Islet precursor cell (in vitro differentiated cells): ENCODE results near the gene ZNF853.
"Not testable (repeated sequence)": the region's sequence is repeated elsewhere in the genome, so short reads cannot be mapped to it uniquely, and the experiment has no call there.

Experiments
- DNase-seq: peaks from one replicate; pipeline ENCODE4 v3.0.0-alpha.2; 2018

Gene ZNF853

DNA sequence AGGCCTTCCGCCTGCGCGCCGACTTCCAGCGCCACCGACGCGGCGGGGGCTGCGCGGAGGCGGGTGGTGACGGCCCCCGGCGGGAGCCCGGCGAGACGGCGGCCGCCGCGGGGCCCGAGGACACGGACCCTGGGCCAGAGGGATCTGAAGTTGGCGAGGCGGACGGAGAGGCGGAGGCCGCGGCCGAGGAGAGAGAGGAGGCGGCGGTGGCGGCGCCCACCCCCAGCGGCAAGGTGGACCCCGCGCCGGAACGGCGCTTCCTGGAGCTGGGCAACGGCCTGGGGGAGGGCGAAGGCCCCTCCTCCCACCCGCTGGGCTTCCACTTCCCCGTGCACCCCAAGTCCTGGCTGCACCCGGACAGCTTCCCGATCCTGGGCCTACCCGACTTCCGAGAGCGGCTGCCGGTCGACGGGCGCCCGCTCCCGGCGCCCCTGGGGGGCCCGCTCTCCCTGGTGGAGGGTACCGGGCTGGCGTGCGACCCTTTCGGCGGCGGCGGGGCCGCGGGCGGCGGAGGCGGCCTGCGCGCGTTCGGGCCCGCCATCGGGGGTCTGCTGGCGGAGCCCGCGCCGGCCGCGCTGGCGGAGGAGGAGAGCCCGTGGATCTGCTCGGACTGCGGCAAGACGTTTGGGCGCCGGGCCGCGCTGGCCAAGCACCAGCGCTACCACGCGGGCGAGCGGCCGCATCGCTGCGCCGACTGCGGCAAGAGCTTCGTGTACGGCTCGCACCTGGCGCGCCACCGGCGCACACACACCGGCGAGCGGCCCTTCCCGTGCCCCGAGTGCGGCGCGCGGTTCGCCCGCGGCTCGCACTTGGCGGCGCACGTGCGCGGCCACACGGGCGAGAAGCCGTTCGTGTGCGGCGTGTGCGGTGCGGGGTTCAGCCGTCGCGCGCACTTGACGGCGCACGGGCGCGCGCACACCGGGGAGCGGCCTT, 37.9 kb downstream of the ZNF853 start:
- DNase-seq: no peak

- DNase-seq: no peak
Measured at GRCh38 chr7:6654113-6654841, 38.9 kb downstream of the ZNF853 start.

GRCh38 chr7:6654842-6655610, 39.6 kb downstream of the ZNF853 start:
- DNase-seq: peak; percentile 48

GRCh38 chr7:6655636-6656385, 40.4 kb downstream of the ZNF853 start:
- DNase-seq: peak; percentile 46

DNA sequence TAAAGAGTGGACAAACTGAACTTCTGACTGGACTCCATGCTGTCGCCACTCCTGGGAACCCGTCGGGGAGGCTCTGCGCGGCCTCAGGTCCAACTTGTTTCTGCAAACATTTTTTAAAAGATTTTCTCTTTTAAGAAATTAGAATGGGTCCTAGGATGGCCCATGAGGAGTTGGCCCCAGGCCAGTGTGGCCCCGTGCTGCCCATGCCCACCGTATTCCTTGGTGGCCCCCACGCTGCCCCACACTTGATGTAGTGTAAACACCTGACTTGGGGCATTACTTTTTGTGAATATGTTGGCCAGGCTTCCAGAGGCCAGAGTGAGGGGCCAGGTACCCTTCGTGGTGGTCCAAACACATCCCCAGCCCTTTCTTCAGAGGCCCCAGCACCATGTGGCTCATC, 41.0 kb downstream of the ZNF853 start:
- no peak for DNase-seq

DNA sequence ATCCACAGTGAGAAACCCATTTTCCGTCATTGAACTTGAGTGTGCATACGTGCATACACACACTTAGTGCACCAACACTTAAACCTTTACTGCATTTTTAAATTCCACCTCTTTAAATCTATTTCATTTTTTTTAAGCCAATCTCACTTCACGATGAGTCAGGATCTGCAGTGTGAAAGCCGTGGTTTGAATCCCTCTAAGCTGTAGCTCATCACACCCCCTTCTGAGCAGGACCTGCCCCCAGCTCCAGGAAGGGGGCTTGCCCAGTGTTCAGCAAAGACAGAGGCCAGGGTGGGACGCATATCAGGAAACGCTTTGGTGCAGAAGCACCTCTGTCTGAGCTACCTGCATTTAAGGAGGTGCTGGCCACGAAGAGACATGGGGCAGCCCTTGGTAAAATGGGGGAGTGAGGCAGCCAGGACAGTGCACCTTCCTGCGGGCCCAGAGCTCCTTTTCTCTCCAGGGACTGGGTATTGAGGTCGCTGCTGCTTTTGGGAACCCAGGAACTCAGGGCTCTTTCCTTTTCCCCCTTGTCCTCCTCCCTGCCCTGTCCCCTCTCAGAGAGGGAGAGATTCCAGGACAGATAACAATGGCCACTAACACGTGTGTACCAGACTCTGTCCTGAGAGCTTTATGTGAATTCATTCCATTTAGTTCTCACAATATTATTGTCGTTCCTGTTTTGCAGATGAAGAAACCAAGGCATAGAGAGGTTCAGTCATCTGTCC, 43.4 kb downstream of the ZNF853 start:
- no peak for DNase-seq

DNA sequence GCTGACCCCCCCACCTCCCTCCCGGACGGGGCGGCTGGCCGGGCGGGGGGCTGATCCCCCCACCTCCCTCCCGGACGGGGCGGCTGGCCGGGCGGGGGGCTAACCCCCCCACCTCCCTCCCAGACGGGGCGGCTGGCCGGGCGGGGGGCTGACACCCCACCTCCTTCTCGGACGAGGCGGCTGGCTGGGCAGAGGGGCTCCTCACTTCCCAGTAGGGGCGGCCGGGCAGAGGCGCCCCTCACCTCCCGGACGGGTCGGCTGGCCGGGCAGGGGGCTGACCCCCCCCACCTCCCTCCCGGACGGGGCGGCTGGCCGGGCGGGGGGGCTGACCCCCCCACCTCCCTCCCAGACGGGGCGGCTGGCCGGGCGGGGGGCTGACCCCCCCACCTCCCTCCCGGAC, 55.4 kb downstream of the ZNF853 start:
- DNase-seq: not testable (repeated sequence)
